Central memory CD8-positive, alpha-beta T cell (primary cell): ENCODE data around the gene HOXD9.

ENCODE experiments used
- ATAC-seq: fragments of 150-1000 bp; cut with Tn5 transposase; replicated peaks from 2 replicates; pipeline ENCODE4 v1.10.0; 2022; ENCODE audit warnings: mild to moderate bottlenecking, moderate FRiP score, moderate number of reproducible peaks; ENCODE audit not compliant: poor library complexity, severe bottlenecking; ENCODE audit errors: extremely low read depth
- DNase-seq, 2 donors: peaks; one replicate each; pipeline ENCODE4 v3.0.0; 2021; ENCODE audit warnings: low spot score in 2 of 2
- H3K27ac Mint-ChIP-seq: one replicate; pipeline ENCODE4 v1.8.0; 2022; ENCODE audit warnings: low read depth, mild to moderate bottlenecking, moderate library complexity, mixed read lengths
- H3K27me3 Mint-ChIP-seq: one replicate; pipeline ENCODE4 v1.8.0; 2022; ENCODE audit warnings: mixed read lengths
- H3K36me3 Mint-ChIP-seq: one replicate; pipeline ENCODE4 v1.8.0; 2022; ENCODE audit warnings: mild to moderate bottlenecking, moderate library complexity, mixed read lengths; ENCODE audit not compliant: insufficient read depth
- H3K4me1 Mint-ChIP-seq: one replicate; pipeline ENCODE4 v1.8.0; 2022; ENCODE audit warnings: mixed read lengths
- H3K4me3 Mint-ChIP-seq: one replicate; pipeline ENCODE4 v1.8.0; 2022; ENCODE audit warnings: mild to moderate bottlenecking, moderate library complexity, mixed read lengths
- H3K9me3 Mint-ChIP-seq: one replicate; pipeline ENCODE4 v1.8.0; 2022; ENCODE audit warnings: mixed read lengths

Gene HOXD9

GRCh38 chr2:176140513-176141317 is 18.2 kb downstream of the HOXD9 start:
- no peaks in the 10 kb centered on the region for H3K9me3 Mint-ChIP-seq
- peak overlapping the region; percentile 26 for H3K4me3 Mint-ChIP-seq
- H3K27me3 Mint-ChIP-seq, result peaks cover 92% of the 10 kb centered on the region
- peaks cover 14% of the 10 kb centered on the region for H3K4me1 Mint-ChIP-seq
- no peak overlapping the region for H3K27ac Mint-ChIP-seq
- DNase-seq (peak; percentile 52 to 54), ATAC-seq (peak; percentile 81)
- H3K36me3 Mint-ChIP-seq, result peaks cover 5% of the 10 kb centered on the region

- Mint-ChIP-seq H3K36me3 (peaks cover 5% of the 10 kb centered on the region), H3K27ac (no peak overlapping the region), H3K4me3 (no peak overlapping the region), H3K4me1 (peaks cover 11% of the 10 kb centered on the region), H3K9me3 (no peaks in the 10 kb centered on the region), H3K27me3 (peaks cover 92% of the 10 kb centered on the region)
- DNase-seq (no peak), ATAC-seq (no peak)
Observed at GRCh38 chr2:176142281-176142680, 19.8 kb downstream of the HOXD9 start.

DNA sequence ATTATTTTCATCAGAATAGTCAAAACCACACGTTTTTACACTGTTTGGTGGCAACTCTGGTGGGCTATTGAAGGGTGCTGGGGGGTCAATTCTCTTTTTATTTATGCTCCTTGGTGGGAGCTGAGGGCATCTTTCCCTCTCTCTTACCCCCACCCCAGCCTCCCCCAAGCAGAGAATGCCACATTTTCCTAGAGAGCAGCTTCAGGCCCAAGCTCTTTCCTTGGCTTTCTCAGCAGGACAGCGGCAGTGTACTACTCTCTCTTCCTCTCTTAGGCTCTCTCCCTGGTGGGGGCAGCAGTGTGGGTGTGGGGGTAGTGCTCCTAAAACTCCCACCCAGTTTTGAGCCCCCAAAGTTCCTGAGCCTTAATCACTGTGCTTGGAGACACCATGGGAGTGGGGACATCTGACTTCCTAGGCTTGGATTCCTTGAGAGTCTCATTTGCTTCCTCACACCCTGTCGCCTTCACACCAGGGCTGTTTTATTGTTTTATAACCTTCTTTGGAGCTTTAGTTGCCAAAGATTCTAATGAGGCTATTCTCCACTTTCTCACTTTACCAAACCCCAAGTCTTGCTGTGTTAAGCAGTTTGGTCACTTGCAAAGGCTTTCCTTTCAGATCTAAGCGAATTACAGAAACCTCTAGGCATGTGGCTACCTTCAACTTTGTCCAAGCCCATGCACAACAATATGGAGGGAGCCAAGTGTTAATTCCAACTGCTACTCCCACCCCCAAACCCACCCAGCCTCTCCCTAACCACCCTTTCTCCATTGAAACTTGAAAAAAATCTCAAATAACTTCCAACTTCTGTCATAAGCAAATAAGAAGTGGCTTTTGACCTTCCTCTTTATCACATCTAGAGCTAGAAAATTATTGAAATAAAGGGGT is 22.8 kb downstream of the HOXD9 start:
- Mint-ChIP-seq H3K4me1 (peaks cover 7% of the 10 kb centered on the region), H3K27me3 (peaks cover 97% of the 10 kb centered on the region), H3K9me3 (no peaks in the 10 kb centered on the region)

DNA sequence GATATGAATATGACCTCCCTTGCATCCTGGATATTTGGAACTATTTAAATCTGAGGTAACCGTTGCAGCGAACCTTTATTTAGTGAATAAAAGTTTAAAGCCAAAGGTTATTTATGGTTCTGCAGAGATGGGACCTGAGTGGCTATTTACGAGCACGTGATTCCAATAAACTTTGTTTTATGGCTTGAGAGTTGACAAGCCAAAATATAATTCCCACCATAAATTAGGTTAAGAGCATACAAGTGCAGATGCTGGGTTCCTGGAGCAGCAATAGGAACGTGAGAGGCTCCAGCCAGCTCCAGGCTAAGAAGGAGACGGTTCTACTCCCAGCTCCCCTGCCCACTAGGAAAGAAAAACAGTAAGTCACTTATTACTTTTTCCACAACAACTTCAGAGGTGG is 23.6 kb downstream of the HOXD9 start:
- H3K36me3 Mint-ChIP-seq, result no peaks in the 10 kb centered on the region
- no peak overlapping the region for H3K27ac Mint-ChIP-seq
- ATAC-seq (no peak), DNase-seq (no peak)
- H3K4me1 Mint-ChIP-seq, result peaks cover 4% of the 10 kb centered on the region
- H3K4me3 Mint-ChIP-seq, result no peak overlapping the region
- H3K27me3 Mint-ChIP-seq, result peaks cover 100% of the 10 kb centered on the region
- no peaks in the 10 kb centered on the region for H3K9me3 Mint-ChIP-seq

More for the DNA sequence above, 22.8 kb downstream of the HOXD9 start:
- no peak for ATAC-seq
- Mint-ChIP-seq H3K4me3 (no peak overlapping the region), H3K36me3 (no peaks in the 10 kb centered on the region), H3K27ac (no peak overlapping the region)
- no peak for DNase-seq

- Mint-ChIP-seq H3K9me3 (no peaks in the 10 kb centered on the region), H3K4me3 (no peak overlapping the region), H3K36me3 (no peaks in the 10 kb centered on the region), H3K4me1 (no peaks in the 10 kb centered on the region), H3K27ac (no peak overlapping the region), H3K27me3 (peaks cover 100% of the 10 kb centered on the region)
- no peak for ATAC-seq
- no peak for DNase-seq
Observed at GRCh38 chr2:176146645-176147044, 24.1 kb downstream of the HOXD9 start.

DNA sequence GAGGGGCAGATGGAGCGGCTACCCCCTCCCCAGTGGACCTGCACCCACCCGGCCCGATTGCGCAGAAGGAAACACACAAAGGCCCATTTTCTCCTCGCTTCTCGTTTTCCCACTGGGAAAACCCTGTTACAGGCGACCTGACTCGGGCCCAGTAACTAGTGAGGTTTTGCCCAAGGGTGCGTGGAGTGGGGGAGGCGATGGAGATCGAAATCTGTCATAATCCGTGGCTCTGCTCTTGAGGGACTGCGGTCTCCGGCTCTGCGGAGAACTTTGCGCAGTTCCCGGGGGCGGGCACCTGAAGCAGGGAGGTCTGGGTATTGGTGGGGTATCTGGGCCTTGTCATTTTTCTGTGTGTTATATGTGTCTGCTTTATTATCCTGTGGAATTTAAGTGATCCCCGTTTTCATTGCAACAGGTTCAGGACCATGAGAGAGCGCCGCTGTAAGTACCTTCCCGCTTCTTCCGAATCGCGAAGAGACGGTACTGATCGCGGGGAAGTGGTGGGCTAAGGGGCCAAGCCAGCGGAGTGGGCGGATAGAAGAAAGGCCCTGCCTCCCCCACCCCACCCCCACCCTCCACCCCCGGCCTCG is 24.8 kb downstream of the HOXD9 start:
- H3K4me3 Mint-ChIP-seq, result no peak overlapping the region
- no peak for ATAC-seq
- no peaks in the 10 kb centered on the region for H3K36me3 Mint-ChIP-seq
- H3K27me3 Mint-ChIP-seq, result peaks cover 94% of the 10 kb centered on the region
- H3K4me1 Mint-ChIP-seq, result no peaks in the 10 kb centered on the region
- no peaks in the 10 kb centered on the region for H3K9me3 Mint-ChIP-seq
- no peak overlapping the region for H3K27ac Mint-ChIP-seq
- DNase-seq, result no peak

- Mint-ChIP-seq H3K4me3 (no peak overlapping the region), H3K4me1 (no peaks in the 10 kb centered on the region), H3K36me3 (peaks cover 1% of the 10 kb centered on the region), H3K27me3 (peaks cover 92% of the 10 kb centered on the region), H3K27ac (no peak overlapping the region), H3K9me3 (no peaks in the 10 kb centered on the region)
- ATAC-seq (no peak), DNase-seq (no peak)
Observed at GRCh38 chr2:176147800-176148496, 25.4 kb downstream of the HOXD9 start.

GRCh38 chr2:176148751-176149421 is 26.4 kb downstream of the HOXD9 start:
- peaks cover 91% of the 10 kb centered on the region for H3K27me3 Mint-ChIP-seq
- ATAC-seq (no peak), DNase-seq (no peak)
- H3K36me3 Mint-ChIP-seq, result peaks cover 1% of the 10 kb centered on the region
- H3K4me3 Mint-ChIP-seq, result no peak overlapping the region
- no peaks in the 10 kb centered on the region for H3K9me3 Mint-ChIP-seq
- no peak overlapping the region for H3K27ac Mint-ChIP-seq
- H3K4me1 Mint-ChIP-seq, result no peaks in the 10 kb centered on the region

GRCh38 chr2:176149481-176149938 is 27.0 kb downstream of the HOXD9 start:
- Mint-ChIP-seq H3K4me3 (no peak overlapping the region), H3K27me3 (peaks cover 91% of the 10 kb centered on the region), H3K4me1 (no peaks in the 10 kb centered on the region), H3K9me3 (no peaks in the 10 kb centered on the region), H3K36me3 (peaks cover 1% of the 10 kb centered on the region), H3K27ac (no peak overlapping the region)
- DNase-seq (no peak), ATAC-seq (no peak)

DNA sequence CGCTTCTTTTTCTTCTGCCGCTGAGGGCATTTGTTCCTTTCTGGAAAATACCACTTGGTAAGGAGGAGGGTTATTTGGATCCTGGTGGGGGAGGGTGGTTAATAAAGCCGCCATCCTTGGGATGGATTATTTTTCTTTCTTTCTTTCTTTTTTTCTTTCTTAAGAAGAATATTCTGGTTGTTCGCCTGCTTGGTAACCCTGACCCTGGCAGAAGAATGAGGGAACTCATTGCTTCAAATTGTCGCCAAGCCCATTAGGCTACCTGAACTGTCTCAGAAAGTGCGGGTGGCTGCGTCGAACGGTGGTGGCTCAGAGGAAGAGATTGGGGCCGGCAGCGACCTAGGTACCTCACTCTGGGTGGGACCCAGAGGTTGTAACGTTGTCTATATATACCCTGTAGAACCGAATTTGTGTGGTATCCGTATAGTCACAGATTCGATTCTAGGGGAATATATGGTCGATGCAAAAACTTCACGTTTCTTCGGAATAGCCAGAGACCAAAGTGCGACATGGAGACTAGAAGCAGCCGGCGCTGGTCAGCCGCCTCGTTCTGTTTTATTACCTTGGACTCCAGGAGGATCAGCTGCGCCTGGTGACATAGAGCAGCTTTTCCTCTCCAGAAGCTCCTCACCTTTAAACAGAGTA is 27.5 kb downstream of the HOXD9 start:
- no peak overlapping the region for H3K27ac Mint-ChIP-seq
- H3K4me1 Mint-ChIP-seq, result no peaks in the 10 kb centered on the region
- DNase-seq (no peak), ATAC-seq (no peak)
- H3K4me3 Mint-ChIP-seq, result no peak overlapping the region
- H3K36me3 Mint-ChIP-seq, result peaks cover 1% of the 10 kb centered on the region
- no peaks in the 10 kb centered on the region for H3K9me3 Mint-ChIP-seq
- peaks cover 91% of the 10 kb centered on the region for H3K27me3 Mint-ChIP-seq

DNA sequence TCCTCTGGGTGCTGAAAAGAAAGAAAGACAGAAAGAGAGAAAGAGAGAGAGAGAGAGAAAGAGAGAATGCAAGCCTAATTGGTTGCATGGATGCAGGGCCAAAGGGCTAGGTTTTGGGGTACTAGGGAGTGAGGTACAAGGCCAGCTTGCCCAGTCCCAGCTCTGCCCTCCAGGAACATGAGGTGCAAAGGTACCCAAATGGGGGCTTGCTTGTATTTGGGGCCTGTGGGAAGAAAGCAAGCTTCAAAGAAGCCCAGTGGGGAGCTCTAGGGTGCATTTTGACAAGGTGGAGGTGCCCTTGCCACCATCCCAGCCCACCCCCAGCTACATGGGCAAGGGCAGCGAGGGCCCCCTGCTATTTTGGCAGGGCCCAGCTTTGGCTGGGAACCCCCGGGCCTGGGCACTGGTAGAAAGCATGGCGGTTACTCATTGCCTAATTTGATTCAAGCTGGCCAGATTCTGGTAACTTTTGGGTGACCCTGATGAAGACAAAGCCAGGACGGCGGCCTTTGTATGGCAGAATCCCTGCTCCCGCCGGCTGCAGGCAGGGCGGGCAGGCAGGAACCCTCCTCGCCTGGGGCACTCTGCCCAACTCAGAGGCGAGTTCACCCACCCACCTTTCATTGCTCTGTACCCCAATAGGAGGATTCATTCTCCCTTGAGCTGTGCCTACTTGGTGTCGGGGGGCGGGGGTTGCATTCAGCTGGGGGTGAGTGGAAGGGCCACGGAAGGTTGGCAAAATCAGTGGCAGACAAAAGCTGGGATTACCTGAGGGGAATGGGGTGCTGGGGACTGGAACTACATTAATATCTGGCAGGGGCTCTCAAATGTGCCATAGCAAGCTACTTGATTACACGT is 28.3 kb downstream of the HOXD9 start:
- Mint-ChIP-seq H3K4me3 (no peak overlapping the region), H3K9me3 (no peaks in the 10 kb centered on the region), H3K4me1 (no peaks in the 10 kb centered on the region), H3K36me3 (peaks cover 1% of the 10 kb centered on the region), H3K27ac (no peak overlapping the region), H3K27me3 (peaks cover 91% of the 10 kb centered on the region)
- no peak for DNase-seq
- no peak for ATAC-seq
